GM10266 (cell line): ENCODE measurements around the gene COL24A1.

ENCODE experiments used
- DNase-seq: peaks from one replicate; pipeline ENCODE4 v3.0.0; 2012; ENCODE audit errors: extremely low spot score
- CTCF ChIP-seq: IDR thresholded peaks from 2 replicates; pipeline ENCODE4 v1.5.1; 2012; ENCODE audit warnings: mild to moderate bottlenecking, low read depth; ENCODE audit not compliant: control insufficient read depth, insufficient read depth; ENCODE audit errors: missing control alignments

COL24A1 gene

GRCh38 chr1:86175756-86176155 is 19.2 kb upstream of the COL24A1 start:
- no peak for TF ChIP-seq CTCF
- no peak for DNase-seq

GRCh38 chr1:86169625-86170024 is 13.1 kb upstream of the COL24A1 start:
- TF ChIP-seq CTCF = no peak
- DNase-seq = no peak

GRCh38 chr1:86159800-86160199 is 3.2 kb upstream of the COL24A1 start:
- TF ChIP-seq CTCF = no peak
- no peak for DNase-seq

- peak; percentile 21 for DNase-seq
- no peak for TF ChIP-seq CTCF
Measured at GRCh38 chr1:86155807-86156565, 586 bp downstream of the COL24A1 start.

GRCh38 chr1:86155051-86155806 is 1.3 kb downstream of the COL24A1 start:
- TF ChIP-seq CTCF = no peak
- peak; percentile 28 for DNase-seq

GRCh38 chr1:86154571-86155050 is 2.0 kb downstream of the COL24A1 start:
- DNase-seq = peak; percentile 10
- no peak for TF ChIP-seq CTCF

- no peak for DNase-seq
- TF ChIP-seq CTCF = no peak
Measured at GRCh38 chr1:86153836-86154235, 2.7 kb downstream of the COL24A1 start.
